IMR-90 (cell line): ENCODE measurements around the gene NUB1. TPM values are rescaled to one million over a fixed set of nuclear protein-coding genes. Genes with fewer than 3 reads are reported as not detected.

Experiments used
- ATAC-seq: fragments of 200-7000 bp; cut with Tn5 transposase; 2 replicates; pipeline ENCODE4 v1.9.1; 2020; ENCODE audit warnings: low read depth, mild to moderate bottlenecking, moderate library complexity
- BruUV-seq: library from RNA; stranded (reverse); fragments of 400-500 nt; replicated peaks from 2 replicates; lab custom pipeline; 2021; lab: Mats Ljungman, UMichigan
- CTCF ChIA-PET: fragments of 300-600 bp; formaldehyde crosslinking; extraction: SDS; loops from one replicate; lab custom pipeline; 2021; ENCODE audit warnings: antibody characterized with exemption; lab: Yijun Ruan, JAX
- POLR2A ChIA-PET: fragments of 300-600 bp; sonication (Branson Sonifier 250); formaldehyde crosslinking; loops from one replicate; lab custom pipeline; 2022; ENCODE audit warnings: antibody characterized with exemption; ENCODE audit not compliant: unreplicated experiment; lab: Charles Lee
- DNase-seq: peaks from one replicate; pipeline ENCODE4 v3.0.0; 2013
- H2AFZ ChIP-seq: replicated peaks from 2 replicates; pipeline ENCODE3; 2013; ENCODE audit warnings: low read length, mild to moderate bottlenecking; ENCODE audit not compliant: poor library complexity
- H2AK5ac ChIP-seq: 2 replicates; pipeline ENCODE4 v1.6.1; 2013; ENCODE audit warnings: low read depth, low read length, inconsistent platforms
- H2AK9ac ChIP-seq: replicated peaks from 2 replicates; pipeline ENCODE3; 2013; ENCODE audit warnings: mild to moderate bottlenecking, low read depth, low read length, moderate library complexity; ENCODE audit not compliant: poor library complexity
- H2BK120ac ChIP-seq: 2 replicates; pipeline ENCODE4 v1.6.1; 2013; ENCODE audit warnings: low read depth, low read length, inconsistent platforms
- H2BK15ac ChIP-seq: 3 replicates; pipeline ENCODE4 v1.6.1; 2013; ENCODE audit warnings: low read depth, low read length, inconsistent platforms
- H2BK20ac ChIP-seq: 2 replicates; pipeline ENCODE4 v1.6.1; 2013; ENCODE audit warnings: low read depth, mild to moderate bottlenecking, inconsistent platforms, low read length, moderate library complexity
- H2BK5ac ChIP-seq: 2 replicates; pipeline ENCODE4 v1.6.1; 2013; ENCODE audit warnings: mild to moderate bottlenecking, low read depth, low read length, inconsistent platforms; ENCODE audit not compliant: poor library complexity, severe bottlenecking
- H3K14ac ChIP-seq: replicated peaks from 2 replicates; pipeline ENCODE4 v1.6.1; 2013; ENCODE audit warnings: low read depth, low read length, inconsistent platforms
- H3K18ac ChIP-seq: 2 replicates; pipeline ENCODE4 v1.6.1; 2013; ENCODE audit warnings: low read depth, low read length, control low read depth
- H3K23ac ChIP-seq: 2 replicates; pipeline ENCODE4 v1.6.1; 2013; ENCODE audit warnings: low read depth, low read length, inconsistent platforms
- H3K27ac ChIP-seq: 2 replicates; pipeline ENCODE4 v1.5.1; 2013; ENCODE audit warnings: mild to moderate bottlenecking, control low read depth, low read length; ENCODE audit not compliant: insufficient read depth
- H3K27me3 ChIP-seq: 2 replicates; pipeline ENCODE4 v1.6.1; 2013; ENCODE audit warnings: low read length; ENCODE audit not compliant: control insufficient read depth, insufficient read depth
- H3K36me3 ChIP-seq: 2 replicates; pipeline ENCODE4 v1.6.1; 2013; ENCODE audit warnings: low read length, mixed read lengths; ENCODE audit not compliant: control insufficient read depth, insufficient read depth
- H3K4ac ChIP-seq: 2 replicates; pipeline ENCODE4 v1.6.1; 2013; ENCODE audit warnings: low read depth, low read length, inconsistent platforms
- H3K4me1 ChIP-seq: 2 replicates; pipeline ENCODE4 v1.6.1; 2013; ENCODE audit warnings: low read length, mixed read lengths; ENCODE audit not compliant: control insufficient read depth, insufficient read depth
- H3K4me2 ChIP-seq: 2 replicates; pipeline ENCODE4 v1.6.1; 2013; ENCODE audit warnings: low read depth, mild to moderate bottlenecking, control low read depth, low read length, moderate library complexity
- H3K4me3 ChIP-seq: 2 replicates; pipeline ENCODE4 v1.5.1; 2013; ENCODE audit warnings: low read depth, mild to moderate bottlenecking, control low read depth, low read length, moderate library complexity; ENCODE audit not compliant: insufficient read depth
- H3K56ac ChIP-seq: 2 replicates; pipeline ENCODE4 v1.6.1; 2013; ENCODE audit warnings: low read length, inconsistent platforms; ENCODE audit not compliant: insufficient read depth; ENCODE audit errors: extremely low read depth
- H3K79me1 ChIP-seq, 2 experiments: 2 replicates each; pipeline ENCODE4 v1.6.1; 2013; ENCODE audit warnings: low read length in 2 of 2, inconsistent platforms in 1 of 2, low read depth in 1 of 2
- H3K9ac ChIP-seq: 2 replicates; pipeline ENCODE4 v1.6.1; 2013; ENCODE audit warnings: low read depth, low read length, control low read depth
- H3K9me1 ChIP-seq: 2 replicates; pipeline ENCODE4 v1.6.1; 2013; ENCODE audit warnings: low read length, inconsistent platforms; ENCODE audit not compliant: insufficient read depth
- H3K9me3 ChIP-seq: 2 replicates; pipeline ENCODE4 v1.6.1; 2013; ENCODE audit warnings: low read length; ENCODE audit not compliant: control insufficient read depth, insufficient read depth
- H4K20me1 ChIP-seq: 2 replicates; pipeline ENCODE4 v1.6.1; 2013; ENCODE audit warnings: low read length, inconsistent platforms; ENCODE audit not compliant: insufficient read depth
- H4K5ac ChIP-seq: 2 replicates; pipeline ENCODE4 v1.6.1; 2013; ENCODE audit warnings: mild to moderate bottlenecking, low read depth, low read length, control low read depth
- H4K8ac ChIP-seq, 2 experiments: 2 replicates each; pipeline ENCODE4 v1.6.1; 2013; ENCODE audit warnings: low read depth in 2 of 2, low read length in 2 of 2, control low read depth in 1 of 2, inconsistent platforms in 1 of 2
- H4K91ac ChIP-seq: 2 replicates; pipeline ENCODE4 v1.6.1; 2013; ENCODE audit warnings: low read depth, low read length, inconsistent platforms; ENCODE audit not compliant: insufficient read depth
- MXI1 ChIP-seq: IDR thresholded peaks from 2 replicates; pipeline ENCODE4 v1.6.1; 2012; ENCODE audit warnings: low read depth, mild to moderate bottlenecking, low read length, moderate library complexity, borderline replicate concordance
- WGBS, 2 experiments: methylation state at CpG; one replicate each; pipeline versions ENCODE4 v1.1.5 to v1.1.7; 2013; ENCODE audit warnings: missing lambda C conversion rate in 2 of 2; ENCODE audit not compliant: insufficient read length in 1 of 2; ENCODE audit errors: extremely low coverage in 2 of 2; 5-methylcytosine and 5-hydroxymethylcytosine counted together
- dilution Hi-C: fragments of 300-500 bp; cut with HindIII; formaldehyde crosslinking; loops from one replicate; pipeline ENCODE4 v1.14.3; 2018; ENCODE audit warnings: low sequenced_read_pairs; ENCODE audit not compliant: unreplicated experiment
- in situ Hi-C: fragments of 300-500 bp; cut with MboI; formaldehyde crosslinking; loops from 3 replicates; pipeline ENCODE4 v1.14.3; 2019; ENCODE audit warnings: low sequenced_read_pairs, inconsistent platforms, mixed read lengths
- intact Hi-C: fragments of 100-400 bp; cut with micrococcal nuclease; formaldehyde crosslinking; loops from 2 replicates; pipeline ENCODE4 v1.10.0; 2022
- polyA plus RNA-seq, 3 experiments: library from polyadenylated mRNA; depleted of rRNA; stranded (reverse); fragments of >200 nt; gene quantifications; 2 replicates each; pipeline ENCODE4 v1.2.3, GENCODE V29; 2012; ENCODE audit warnings: low replicate concordance in 1 of 3
- total RNA-seq: library from RNA; depleted of rRNA; stranded (reverse); fragments of >200 nt; gene quantifications from 2 replicates; pipeline ENCODE4 v1.2.3, GENCODE V29; 2012

Gene NUB1
- total and polyA plus RNA-seq, 2 of the 4 experiments (the other 2 are of a cell fraction): 20.1 to 29.7 TPM

GRCh38 chr7:151343516-151343915, 1.9 kb downstream of the NUB1 start:
- no peak for TF ChIP-seq MXI1
- H2AK9ac ChIP-seq: no peak overlapping the region
- DNase-seq (no peak), ATAC-seq (no peak)
- ChIA-PET CTCF (no interaction called here), POLR2A (no interaction called here)
- H3K36me3 ChIP-seq: peaks cover 16% of the 10 kb centered on the region
- no peak overlapping the region for H4K5ac ChIP-seq
- H3K9ac ChIP-seq: no peak overlapping the region
- no peak overlapping the region for H2BK120ac ChIP-seq
- H3K23ac ChIP-seq: peak overlapping the region; percentile 78
- BruUV-seq: no TSS peak
- no peak overlapping the region for H2AFZ ChIP-seq
- no peaks in the 10 kb centered on the region; the same call in 1 of the 2 replicates for H4K20me1 ChIP-seq
- no peak overlapping the region for H3K14ac ChIP-seq
- H3K27ac ChIP-seq: no peak overlapping the region
- dilution Hi-C loops (no loop called here), in situ Hi-C loops (no loop called here), intact Hi-C loops (no loop called here)
- no peak overlapping the region for H3K4me2 ChIP-seq
- H2BK20ac ChIP-seq: no peak overlapping the region
- peaks cover 3% of the 10 kb centered on the region; the same call in 1 of the 2 replicates for H3K9me3 ChIP-seq
- H3K4me1 ChIP-seq: peaks cover 3% of the 10 kb centered on the region
- 93% methylated on average over 2 of the region's 9 CpGs; no CpG with 5 or more reads in 1 of the 2 experiments for WGBS, 2 experiments
- no peak overlapping the region for H3K4me3 ChIP-seq
- H3K9me1 ChIP-seq: peaks cover 3% of the 10 kb centered on the region; the same call in 1 of the 2 replicates
- no peak overlapping the region; the same call in 1 of the 2 replicates for H4K91ac ChIP-seq
- no peak overlapping the region for H2BK5ac ChIP-seq
- H3K4ac ChIP-seq: no peak overlapping the region
- H2AK5ac ChIP-seq: no peak overlapping the region
- no peak overlapping the region for H2BK15ac ChIP-seq
- peaks cover 14 to 26% of the 10 kb centered on the region in 2 experiments for H3K79me1 ChIP-seq
- H3K27me3 ChIP-seq: no peaks in the 10 kb centered on the region; the same call in 1 of the 2 replicates
- no peak overlapping the region for H3K56ac ChIP-seq
- no peak overlapping the region for H4K8ac ChIP-seq
- no peak overlapping the region for H3K18ac ChIP-seq
